Activated CD8-positive, alpha-beta memory T cell treated with anti-CD3 and anti-CD28 coated beads, Interleukin-2, amount 50 U/mL, for 1 hour (primary cell): ENCODE data around the gene CCDC148.

Experiments
- DNase-seq: peaks from one replicate; pipeline ENCODE4 v3.0.0-alpha.2; 2020; ENCODE audit errors: extremely low read depth

Gene CCDC148

DNA sequence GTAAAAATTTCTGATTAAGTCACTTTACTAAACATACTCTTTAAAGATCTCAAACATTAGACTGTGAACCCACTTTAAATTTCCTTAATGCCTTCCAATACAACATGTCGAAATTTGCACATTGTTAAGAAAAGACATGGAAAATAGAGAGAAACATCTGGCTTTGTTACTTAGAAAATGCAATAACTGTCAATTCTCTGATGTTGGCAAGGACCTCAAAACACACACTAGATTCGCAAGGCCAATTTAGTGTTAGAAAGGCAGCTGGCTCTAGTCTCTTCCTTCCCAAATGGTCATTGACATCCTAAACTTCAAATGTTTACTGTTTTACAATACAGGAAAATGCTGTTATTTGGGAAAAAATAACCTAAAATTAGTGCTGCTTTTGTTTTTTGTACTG is 244.3 kb downstream of the CCDC148 start:
- DNase-seq = no peak

- no peak for DNase-seq
Observed at GRCh38 chr2:158211502-158211901, 245.1 kb downstream of the CCDC148 start.

GRCh38 chr2:158207354-158207753 is 249.2 kb downstream of the CCDC148 start:
- DNase-seq = no peak

- no peak for DNase-seq
Observed at GRCh38 chr2:158205215-158205614, 251.3 kb downstream of the CCDC148 start.

GRCh38 chr2:158204741-158205165 is 251.8 kb downstream of the CCDC148 start:
- no peak for DNase-seq

- no peak for DNase-seq
Observed at GRCh38 chr2:158202161-158202815, 254.3 kb downstream of the CCDC148 start.

- DNase-seq = no peak
Observed at GRCh38 chr2:158199928-158200650, 256.5 kb downstream of the CCDC148 start.

DNA sequence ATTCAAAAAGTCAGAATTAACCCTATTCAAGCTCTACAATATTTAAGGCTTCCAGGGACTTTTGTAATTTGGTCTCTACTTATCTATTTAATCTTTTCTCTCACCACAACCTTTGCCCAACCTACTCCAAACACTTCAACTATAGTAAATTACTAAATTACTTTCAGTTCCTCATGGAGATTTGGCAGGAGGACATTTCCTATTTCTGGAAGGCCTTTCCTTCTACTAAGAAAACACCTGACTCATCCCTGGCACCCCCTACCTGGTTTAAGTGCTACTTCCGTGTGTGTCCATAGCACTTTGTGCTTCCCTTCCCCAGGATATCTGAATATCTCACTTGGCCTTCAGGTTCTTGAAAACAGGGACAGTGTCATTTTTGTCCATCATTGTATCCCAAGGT is 258.6 kb downstream of the CCDC148 start:
- DNase-seq = no peak

GRCh38 chr2:158194229-158194628 is 262.3 kb downstream of the CCDC148 start:
- no peak for DNase-seq

DNA sequence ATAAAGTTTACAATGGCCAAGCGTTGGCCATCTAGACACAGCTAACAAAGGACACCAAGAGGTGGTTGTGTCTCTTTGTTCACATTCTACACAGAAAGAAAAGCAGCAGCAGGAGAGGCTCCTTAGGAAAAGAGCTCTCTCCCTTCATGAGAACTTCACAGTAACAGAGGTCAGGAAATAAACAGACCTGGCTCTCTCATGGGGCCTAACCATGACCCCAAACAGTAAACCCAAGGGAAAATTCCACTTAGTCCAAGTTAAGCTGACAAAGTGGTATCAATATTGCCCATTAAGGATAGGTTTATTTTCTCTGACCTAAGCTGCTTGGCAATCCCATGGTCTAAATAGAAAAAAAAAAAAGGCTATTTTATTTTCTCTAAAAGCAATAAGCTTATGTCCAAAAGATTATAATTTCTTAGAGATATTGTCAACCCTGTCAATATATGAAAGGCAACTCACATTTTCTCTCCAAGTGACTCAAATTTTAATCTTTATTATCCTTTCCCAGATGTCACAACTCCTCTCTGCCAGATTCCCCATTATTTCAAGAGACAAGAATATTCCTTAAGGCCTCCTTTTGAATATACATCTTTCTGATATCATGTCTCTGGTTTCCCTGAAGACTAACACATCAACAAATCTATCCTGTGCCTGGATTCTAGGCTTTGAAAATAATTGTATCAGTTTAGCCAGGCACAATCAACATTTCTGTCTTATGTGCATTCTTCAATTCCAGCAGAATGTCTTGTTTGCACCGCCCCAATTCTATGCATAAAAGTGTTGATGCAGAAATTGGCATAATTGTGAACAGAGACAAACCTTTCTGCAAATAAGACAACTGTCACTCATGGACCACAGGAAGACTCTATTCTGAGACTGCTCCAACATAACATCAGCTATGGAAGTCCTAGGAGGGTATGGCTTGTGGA is 263.8 kb downstream of the CCDC148 start:
- DNase-seq = no peak

- DNase-seq = no peak
Observed at GRCh38 chr2:158191076-158191895, 265.3 kb downstream of the CCDC148 start.

DNA sequence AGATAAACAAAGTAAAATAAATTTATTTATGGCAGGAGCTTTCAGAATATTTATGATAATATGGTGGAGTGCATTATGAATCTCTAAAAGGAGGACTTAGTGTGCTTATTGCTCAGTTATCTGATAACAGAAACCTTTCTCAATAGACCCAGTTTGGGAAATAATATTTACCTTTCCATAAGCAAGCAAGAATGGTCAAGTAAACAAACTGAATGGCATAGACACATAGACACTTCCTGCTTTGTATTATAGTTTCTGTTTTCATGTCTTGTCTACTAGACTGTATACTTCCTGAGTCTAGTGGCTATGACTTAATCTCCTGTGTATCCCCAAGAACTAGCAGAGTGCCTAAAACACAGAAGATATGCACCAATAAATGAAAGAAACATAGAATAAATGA is 267.0 kb downstream of the CCDC148 start:
- no peak for DNase-seq

- no peak for DNase-seq
Observed at GRCh38 chr2:158187908-158188307, 268.6 kb downstream of the CCDC148 start.

- no peak for DNase-seq
Observed at GRCh38 chr2:158184556-158185343, 271.8 kb downstream of the CCDC148 start.

DNA sequence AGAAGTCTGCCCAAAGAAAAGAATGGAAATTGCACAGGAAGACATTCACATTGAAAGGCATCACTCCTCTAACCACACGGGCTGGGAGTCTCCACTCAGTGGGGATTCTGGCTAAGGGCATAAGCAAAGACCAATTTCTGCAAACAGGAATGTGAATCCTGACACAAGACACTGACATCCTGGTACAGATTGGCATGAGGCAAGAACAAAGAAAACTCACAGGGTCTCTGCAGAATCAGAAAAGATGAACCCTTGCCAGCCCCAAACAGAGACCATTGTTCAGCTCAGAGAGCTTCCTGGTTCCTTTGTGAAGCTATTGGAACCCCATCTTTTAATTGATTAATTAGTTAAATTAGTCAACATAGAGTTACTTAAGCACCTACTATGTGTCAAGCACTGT is 272.6 kb downstream of the CCDC148 start:
- DNase-seq = no peak

GRCh38 chr2:158182676-158183295 is 273.8 kb downstream of the CCDC148 start:
- no peak for DNase-seq

DNA sequence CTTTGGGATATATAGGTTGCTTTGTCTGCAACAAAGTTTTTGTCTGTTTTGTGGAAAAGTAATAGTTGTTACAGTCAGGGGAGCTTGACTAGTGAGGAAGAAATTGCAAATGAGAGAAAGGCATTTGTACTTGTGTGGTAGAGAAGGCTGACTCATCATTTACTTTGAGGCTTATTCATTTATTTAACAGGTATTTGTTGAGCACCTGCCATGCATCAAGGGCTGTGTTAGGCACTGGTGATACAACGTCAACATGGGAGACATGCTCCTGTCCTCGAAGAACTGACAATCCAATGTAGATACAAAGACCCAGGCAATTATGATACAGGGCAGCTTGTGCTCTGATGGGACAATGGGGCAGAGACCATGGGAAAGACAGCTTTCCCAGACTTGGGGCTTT is 275.4 kb downstream of the CCDC148 start:
- no peak for DNase-seq

GRCh38 chr2:158179660-158180059 is 276.9 kb downstream of the CCDC148 start:
- DNase-seq = no peak

DNA sequence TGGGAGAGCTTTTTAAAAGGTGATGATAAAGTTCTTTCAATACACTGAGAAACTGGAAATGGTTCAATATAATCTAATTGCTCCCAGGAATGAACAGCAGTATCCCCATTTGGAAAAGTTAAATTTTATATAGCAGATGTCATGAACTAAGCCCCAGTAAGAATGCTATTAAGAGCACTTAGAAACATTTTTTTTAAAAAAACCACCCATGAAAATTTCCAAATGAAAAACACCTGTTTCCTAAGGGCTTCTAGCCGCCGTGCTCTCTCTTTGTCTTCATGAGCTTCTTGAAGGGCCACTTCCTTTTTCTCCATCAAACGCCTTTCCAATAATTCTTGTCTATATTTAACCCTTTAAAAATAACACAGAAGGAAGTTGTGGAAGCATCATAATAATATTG is 277.9 kb downstream of the CCDC148 start:
- DNase-seq = no peak

GRCh38 chr2:158174956-158175355 is 281.6 kb downstream of the CCDC148 start:
- DNase-seq = no peak
